HUES6 (cell line): ENCODE data around the gene GLOD4.
"Not testable (repeated sequence)": the region's sequence is repeated elsewhere in the genome, so short reads cannot be mapped to it uniquely, and the experiment has no call there.

Source experiments
- H3K27ac ChIP-seq: 2 replicates; pipeline ENCODE4 v1.7.0; 2013; ENCODE audit warnings: low read depth, mild to moderate bottlenecking, low read length, inconsistent platforms
- H3K27me3 ChIP-seq: 2 replicates; pipeline ENCODE4 v1.6.1; 2013; ENCODE audit warnings: low read length; ENCODE audit not compliant: control insufficient read depth, insufficient read depth
- H3K36me3 ChIP-seq: 2 replicates; pipeline ENCODE4 v1.6.1; 2013; ENCODE audit warnings: low read length; ENCODE audit not compliant: control insufficient read depth, insufficient read depth
- H3K4me1 ChIP-seq: 2 replicates; pipeline ENCODE4 v1.6.1; 2013; ENCODE audit warnings: low read length; ENCODE audit not compliant: control insufficient read depth, insufficient read depth
- H3K4me3 ChIP-seq: 2 replicates; pipeline ENCODE4 v1.5.1; 2013; ENCODE audit warnings: low read depth, low read length
- H3K9ac ChIP-seq: one replicate; pipeline ENCODE4 v1.6.1; 2013; ENCODE audit warnings: mild to moderate bottlenecking, low read length
- H3K9me3 ChIP-seq: 2 replicates; pipeline ENCODE4 v1.6.1; 2013; ENCODE audit warnings: low read depth, low read length; ENCODE audit not compliant: control insufficient read depth, insufficient read depth

The GLOD4 gene

DNA sequence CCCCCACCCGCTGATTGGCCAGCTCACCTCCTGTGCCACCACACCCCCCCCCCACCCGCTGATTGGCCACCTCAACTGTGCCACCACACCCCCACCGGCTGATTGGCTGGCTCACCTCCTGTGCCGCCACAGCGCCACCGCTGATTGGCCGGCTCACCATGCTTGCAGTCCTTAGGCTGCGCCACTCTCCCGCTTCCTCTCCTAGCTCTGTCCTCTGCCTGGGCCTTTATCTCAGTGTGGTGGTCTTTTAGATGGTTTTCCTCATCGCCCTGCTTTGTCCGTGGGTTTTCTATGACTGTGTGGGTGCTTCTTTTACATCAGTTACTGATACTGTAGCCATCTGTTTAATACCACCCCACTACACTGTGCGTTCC lies 8.8 kb upstream of the GLOD4 start:
- Histone ChIP-seq H3K4me1 (peaks cover 12% of the 10 kb centered on the region; the same call in 1 of the 2 replicates), H3K36me3 (peaks cover 45% of the 10 kb centered on the region), H3K4me3 (peak overlapping the region; percentile 14; the same call in 1 of the 2 replicates)
- H3K27me3 ChIP-seq, H3K27ac ChIP-seq, H3K9me3 ChIP-seq, H3K9ac ChIP-seq: not testable (repeated sequence)

DNA sequence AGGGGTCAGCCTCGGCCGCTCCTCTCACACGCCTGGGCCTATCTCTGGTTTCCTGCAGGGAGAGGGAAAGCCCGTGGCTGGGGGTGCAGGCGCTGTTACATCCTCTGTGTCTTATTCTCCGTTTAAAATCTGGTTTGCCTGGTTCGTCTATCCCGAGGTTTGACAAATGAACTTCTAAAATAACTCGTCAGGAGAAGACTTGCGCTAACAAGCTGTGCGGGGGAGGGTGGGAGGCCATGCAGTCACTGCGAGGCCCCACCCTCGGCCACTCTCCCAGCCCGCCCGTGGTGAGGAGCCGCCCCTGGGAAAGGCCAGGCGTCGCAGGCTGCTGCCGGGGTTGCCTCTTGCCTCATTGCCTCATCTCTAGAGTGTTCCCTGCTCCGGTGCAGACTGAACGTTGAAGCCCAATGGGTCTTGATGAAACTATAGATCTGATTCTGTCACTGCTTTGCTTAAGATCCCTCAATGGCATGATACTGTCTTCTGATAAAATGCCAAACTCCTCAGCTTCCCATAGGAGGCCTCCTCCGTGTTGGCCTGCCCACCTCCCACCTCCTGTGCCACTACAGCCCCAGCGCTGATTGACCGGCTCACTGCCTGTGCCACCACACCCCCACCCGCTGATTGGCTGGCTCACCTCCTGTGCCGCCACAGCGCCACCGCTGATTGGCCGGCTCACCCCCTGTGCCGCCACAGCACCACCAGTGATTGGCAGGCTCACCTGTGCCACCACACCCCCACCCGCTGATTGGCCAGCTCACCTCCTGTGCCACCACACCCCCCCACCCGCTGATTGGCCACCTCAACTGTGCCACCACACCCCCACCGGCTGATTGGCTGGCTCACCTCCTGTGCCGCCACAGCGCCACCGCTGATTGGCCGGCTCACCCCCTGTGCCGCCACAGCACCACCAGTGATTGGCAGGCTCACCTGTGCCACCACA lies 8.1 kb upstream of the GLOD4 start:
- not testable (repeated sequence) for H3K9ac ChIP-seq

GRCh38 chr17:789160-789840 lies 7.2 kb upstream of the GLOD4 start:
- H3K27ac ChIP-seq: no peak overlapping the region
- H3K36me3 ChIP-seq: peaks cover 49% of the 10 kb centered on the region
- no peak overlapping the region for H3K4me3 ChIP-seq
- no peaks in the 10 kb centered on the region for H3K9me3 ChIP-seq
- no peaks in the 10 kb centered on the region for H3K27me3 ChIP-seq
- no peak overlapping the region for H3K9ac ChIP-seq
- peaks cover 8% of the 10 kb centered on the region; the same call in 1 of the 2 replicates for H3K4me1 ChIP-seq

More for the DNA sequence above, 8.1 kb upstream of the GLOD4 start:
- peaks cover 43% of the 10 kb centered on the region for H3K36me3 ChIP-seq
- H3K4me1 ChIP-seq: peaks cover 11% of the 10 kb centered on the region; the same call in 1 of the 2 replicates
- not testable (repeated sequence) for H3K9me3 ChIP-seq, H3K27ac ChIP-seq, H3K27me3 ChIP-seq
- H3K4me3 ChIP-seq: peak overlapping the region; percentile 19; the same call in 1 of the 2 replicates

GRCh38 chr17:788551-788950 lies 6.5 kb upstream of the GLOD4 start:
- Histone ChIP-seq H3K27ac (no peak overlapping the region), H3K9ac (no peak overlapping the region), H3K4me3 (no peak overlapping the region), H3K36me3 (peaks cover 56% of the 10 kb centered on the region), H3K27me3 (no peaks in the 10 kb centered on the region), H3K4me1 (peaks cover 8% of the 10 kb centered on the region; the same call in 1 of the 2 replicates), H3K9me3 (no peaks in the 10 kb centered on the region)

GRCh38 chr17:787641-788221 lies 5.7 kb upstream of the GLOD4 start:
- no peaks in the 10 kb centered on the region for H3K27me3 ChIP-seq
- no peaks in the 10 kb centered on the region for H3K9me3 ChIP-seq
- peaks cover 55% of the 10 kb centered on the region for H3K36me3 ChIP-seq
- no peak overlapping the region for H3K9ac ChIP-seq
- H3K4me1 ChIP-seq: peaks cover 8% of the 10 kb centered on the region; the same call in 1 of the 2 replicates
- no peak overlapping the region for H3K4me3 ChIP-seq
- no peak overlapping the region for H3K27ac ChIP-seq

GRCh38 chr17:785901-786300 lies 3.8 kb upstream of the GLOD4 start:
- peaks cover 12% of the 10 kb centered on the region; the same call in 1 of the 2 replicates for H3K4me1 ChIP-seq
- H3K36me3 ChIP-seq: peaks cover 37% of the 10 kb centered on the region
- not testable (repeated sequence) for H3K27me3 ChIP-seq, H3K9me3 ChIP-seq, H3K4me3 ChIP-seq, H3K27ac ChIP-seq, H3K9ac ChIP-seq

DNA sequence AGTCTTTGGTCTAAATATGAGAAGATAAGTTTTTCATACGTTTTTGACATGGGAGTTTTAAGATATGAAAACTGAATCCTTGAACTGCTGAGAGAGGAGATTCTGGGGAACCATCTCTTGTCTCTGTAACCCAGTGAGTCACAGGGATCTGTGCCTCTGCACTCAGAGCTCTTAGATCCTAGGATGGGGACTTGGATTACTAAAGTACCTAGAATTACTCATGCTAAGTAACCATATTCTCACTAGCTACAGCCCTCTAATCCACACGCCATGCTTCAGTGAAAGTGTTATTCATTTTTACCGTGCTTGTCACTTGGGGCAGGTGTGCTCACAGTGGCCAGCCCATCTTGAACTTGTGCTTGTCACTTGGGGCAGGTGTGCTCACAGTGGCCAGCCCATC lies 2.1 kb upstream of the GLOD4 start:
- Histone ChIP-seq H3K9ac (no peak overlapping the region), H3K36me3 (peaks cover 28% of the 10 kb centered on the region), H3K9me3 (no peaks in the 10 kb centered on the region), H3K4me1 (0 out of 2 replicates have a peak, but pooled peaks cover 3% of the 10 kb centered on the region), H3K27me3 (no peaks in the 10 kb centered on the region), H3K4me3 (no peak overlapping the region), H3K27ac (no peak overlapping the region)

DNA sequence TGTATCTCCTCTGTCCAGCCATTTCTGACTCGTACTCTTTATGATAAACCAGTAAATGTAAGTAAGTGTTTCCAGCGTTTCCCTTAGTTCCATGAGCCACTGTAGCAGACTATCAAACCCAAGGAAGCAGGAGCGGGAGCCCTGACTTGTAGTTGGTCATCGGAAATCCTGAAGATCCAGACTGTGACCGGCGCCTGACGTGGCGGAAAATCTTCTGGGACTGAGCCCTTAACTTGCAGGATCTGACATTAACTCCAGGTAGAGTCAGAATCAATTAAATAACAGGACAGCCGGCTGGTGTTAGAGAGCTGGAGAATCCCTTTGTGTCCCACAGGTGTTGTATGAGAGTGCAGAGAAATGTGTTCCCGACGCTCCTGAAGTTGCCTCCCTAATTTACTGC lies 4.0 kb downstream of the GLOD4 start:
- H3K4me3 ChIP-seq: no peak overlapping the region
- no peaks in the 10 kb centered on the region for H3K9me3 ChIP-seq
- H3K27ac ChIP-seq: no peak overlapping the region
- H3K27me3 ChIP-seq: no peaks in the 10 kb centered on the region
- H3K36me3 ChIP-seq: peaks cover 56% of the 10 kb centered on the region
- 0 out of 2 replicates have a peak, but pooled peaks cover 3% of the 10 kb centered on the region for H3K4me1 ChIP-seq
- H3K9ac ChIP-seq: no peak overlapping the region

GRCh38 chr17:774313-774584 lies 7.8 kb downstream of the GLOD4 start:
- H3K27ac ChIP-seq: no peak overlapping the region
- H3K27me3 ChIP-seq: no peaks in the 10 kb centered on the region
- H3K36me3 ChIP-seq: peaks cover 89% of the 10 kb centered on the region
- H3K4me3 ChIP-seq: no peak overlapping the region
- no peaks in the 10 kb centered on the region for H3K4me1 ChIP-seq
- H3K9me3 ChIP-seq: no peaks in the 10 kb centered on the region
- no peak overlapping the region for H3K9ac ChIP-seq

DNA sequence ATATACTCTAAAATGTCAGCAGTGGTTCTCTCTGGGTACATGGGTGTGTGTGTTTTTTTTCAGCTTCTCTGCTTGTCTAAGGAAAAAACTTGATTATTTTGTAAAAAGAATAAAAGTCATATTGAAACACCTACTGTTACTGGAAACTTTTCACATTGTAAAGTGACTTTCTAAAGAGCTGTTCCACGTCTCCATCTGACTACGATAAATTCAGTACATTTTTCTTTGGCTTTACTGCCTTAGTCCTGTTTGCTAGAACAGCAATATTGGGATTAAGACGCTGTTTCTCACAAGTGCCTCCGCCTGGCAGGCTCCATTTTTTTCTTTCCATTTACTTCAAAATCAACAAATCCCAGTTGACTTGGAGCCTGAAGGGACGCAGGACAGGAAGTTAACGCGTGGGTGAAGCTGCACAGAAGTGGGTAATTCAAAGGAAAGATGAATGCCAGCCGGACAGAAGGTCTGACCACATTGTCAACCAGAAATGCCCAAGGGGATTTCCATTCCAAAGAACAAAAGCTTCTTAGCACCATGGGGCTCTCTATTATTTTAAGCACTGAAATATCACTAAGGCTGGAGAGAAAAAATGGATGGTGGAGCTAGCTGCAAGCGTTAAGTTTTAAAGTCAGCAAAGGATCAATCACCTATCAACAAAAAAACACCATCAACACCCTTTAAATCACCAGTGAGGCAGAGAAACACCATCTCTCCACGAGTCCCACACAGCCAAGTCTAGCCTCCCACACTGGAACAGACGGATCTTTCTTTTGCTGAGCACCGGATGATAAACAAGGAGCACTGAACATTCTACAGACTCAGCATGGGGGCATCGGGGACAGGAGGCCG lies 8.4 kb downstream of the GLOD4 start:
- H3K27me3 ChIP-seq: no peaks in the 10 kb centered on the region
- no peaks in the 10 kb centered on the region for H3K4me1 ChIP-seq
- H3K36me3 ChIP-seq: peaks cover 91% of the 10 kb centered on the region
- no peak overlapping the region for H3K27ac ChIP-seq
- H3K9me3 ChIP-seq: no peaks in the 10 kb centered on the region
- H3K9ac ChIP-seq: no peak overlapping the region
- no peak overlapping the region for H3K4me3 ChIP-seq
